H9 (cell line): ENCODE measurements around the gene DTWD2. TPM values are rescaled to one million over a fixed set of nuclear protein-coding genes. Genes with fewer than 3 reads are reported as not detected.

ENCODE experiments used
- DNase-seq: peaks from one replicate; pipeline ENCODE4 v3.0.0-alpha.2; 2017
- H2AFZ ChIP-seq: one replicate; pipeline ENCODE4 v1.6.1; 2013; ENCODE audit warnings: mild to moderate bottlenecking, low read length, control low read depth, moderate library complexity
- H2AK5ac ChIP-seq: 2 replicates; pipeline ENCODE4 v1.6.1; 2013; ENCODE audit warnings: low read length, control low read depth, mixed read lengths; ENCODE audit not compliant: insufficient read length
- H2BK120ac ChIP-seq: one replicate; pipeline ENCODE4 v1.6.1; 2013; ENCODE audit warnings: low read depth, mild to moderate bottlenecking, low read length, control low read depth, inconsistent platforms; ENCODE audit not compliant: poor library complexity, severe bottlenecking
- H2BK12ac ChIP-seq: 2 replicates; pipeline ENCODE4 v1.6.1; 2013; ENCODE audit warnings: low read length, control low read depth, mixed read lengths, low read depth; ENCODE audit not compliant: insufficient read length
- H2BK15ac ChIP-seq: 2 replicates; pipeline ENCODE4 v1.6.1; 2013; ENCODE audit warnings: low read depth, low read length, control low read depth
- H2BK20ac ChIP-seq: one replicate; pipeline ENCODE4 v1.6.1; 2013; ENCODE audit warnings: low read depth, mild to moderate bottlenecking, low read length, control low read depth, inconsistent platforms; ENCODE audit not compliant: poor library complexity, severe bottlenecking
- H2BK5ac ChIP-seq: 2 replicates; pipeline ENCODE4 v1.6.1; 2013; ENCODE audit warnings: low read length, control low read depth, mixed read lengths; ENCODE audit not compliant: insufficient read length
- H3K14ac ChIP-seq: 2 replicates; pipeline ENCODE4 v1.6.1; 2013; ENCODE audit warnings: low read length, control low read depth; ENCODE audit not compliant: insufficient read depth
- H3K18ac ChIP-seq: 2 replicates; pipeline ENCODE4 v1.6.1; 2013; ENCODE audit warnings: low read depth, mild to moderate bottlenecking, mixed read lengths, low read length, control low read depth; ENCODE audit not compliant: insufficient read length
- H3K23ac ChIP-seq: 2 replicates; pipeline ENCODE4 v1.6.1; 2013; ENCODE audit warnings: low read length, control low read depth, mixed read lengths, low read depth; ENCODE audit not compliant: insufficient read length
- H3K23me2 ChIP-seq: 2 replicates; pipeline ENCODE4 v1.6.1; 2013; ENCODE audit warnings: low read depth, mild to moderate bottlenecking, mixed read lengths, low read length, control low read depth; ENCODE audit not compliant: insufficient read length, poor library complexity, severe bottlenecking
- H3K27ac ChIP-seq: 2 replicates; pipeline ENCODE4 v1.5.1; 2013; ENCODE audit warnings: low read length, control low read depth, mixed read lengths, low read depth; ENCODE audit not compliant: insufficient read length
- H3K27me3 ChIP-seq: 2 replicates; pipeline ENCODE4 v1.6.1; 2013; ENCODE audit warnings: low read length, control low read depth, inconsistent platforms; ENCODE audit not compliant: insufficient read depth
- H3K4ac ChIP-seq: 2 replicates; pipeline ENCODE4 v1.6.1; 2013; ENCODE audit warnings: low read depth, mild to moderate bottlenecking, control low read depth, inconsistent platforms, low read length, moderate library complexity
- H3K4me1 ChIP-seq: 2 replicates; pipeline ENCODE4 v1.6.1; 2013; ENCODE audit warnings: low read length, control low read depth, inconsistent platforms; ENCODE audit not compliant: insufficient read depth
- H3K4me2 ChIP-seq: 2 replicates; pipeline ENCODE4 v1.6.1; 2013; ENCODE audit warnings: low read length, control low read depth, mixed read lengths; ENCODE audit not compliant: insufficient read length, insufficient read depth
- H3K56ac ChIP-seq: 2 replicates; pipeline ENCODE4 v1.6.1; 2013; ENCODE audit warnings: low read depth, mild to moderate bottlenecking, mixed read lengths, low read length, control low read depth; ENCODE audit not compliant: insufficient read length
- H3K79me1 ChIP-seq: 2 replicates; pipeline ENCODE4 v1.6.1; 2013; ENCODE audit warnings: low read depth, mild to moderate bottlenecking, moderate library complexity, low read length, control low read depth, inconsistent platforms; ENCODE audit not compliant: insufficient read depth, poor library complexity, severe bottlenecking
- H3K79me2 ChIP-seq: 2 replicates; pipeline ENCODE4 v1.6.1; 2013; ENCODE audit warnings: low read length, control low read depth, inconsistent platforms; ENCODE audit not compliant: insufficient read depth
- H3K9ac ChIP-seq: 2 replicates; pipeline ENCODE4 v1.6.1; 2013; ENCODE audit warnings: low read length, control low read depth, mixed read lengths; ENCODE audit not compliant: insufficient read length; ENCODE audit errors: extremely low read depth
- H3K9me3 ChIP-seq: one replicate; pipeline ENCODE4 v1.6.1; 2013; ENCODE audit warnings: low read depth, low read length, inconsistent platforms; ENCODE audit not compliant: control insufficient read depth
- H3T11ph ChIP-seq: one replicate; pipeline ENCODE4 v1.6.1; 2013; ENCODE audit warnings: mild to moderate bottlenecking, low read length, control low read depth, inconsistent platforms
- H4K20me1 ChIP-seq: one replicate; pipeline ENCODE4 v1.6.1; 2013; ENCODE audit not compliant: control insufficient read depth, insufficient read length, insufficient read depth
- H4K5ac ChIP-seq: 2 replicates; pipeline ENCODE4 v1.6.1; 2013; ENCODE audit warnings: low read depth, mild to moderate bottlenecking, mixed read lengths, low read length, control low read depth; ENCODE audit not compliant: insufficient read length
- H4K8ac ChIP-seq: replicated peaks from 2 replicates; pipeline ENCODE4 v1.6.1; 2013; ENCODE audit warnings: low read length, control low read depth, mixed read lengths, low read depth; ENCODE audit not compliant: insufficient read length
- H4K91ac ChIP-seq: 2 replicates; pipeline ENCODE4 v1.6.1; 2013; ENCODE audit warnings: low read depth, mild to moderate bottlenecking, moderate library complexity, mixed read lengths, low read length, control low read depth; ENCODE audit not compliant: insufficient read length
- H3K27ac Mint-ChIP-seq, 3 experiments: 2 replicates in 2 of 3; 3 replicates in 1 of 3; pipeline ENCODE4 v1.8.0; 2020 to 2021; ENCODE audit warnings: mixed read lengths in 3 of 3, mild to moderate bottlenecking in 1 of 3, moderate library complexity in 1 of 3
- H3K27me3 Mint-ChIP-seq: 2 replicates; pipeline ENCODE4 v1.8.0; 2021; ENCODE audit warnings: low read depth, mild to moderate bottlenecking, moderate library complexity, mixed read lengths
- H3K36me3 Mint-ChIP-seq, 3 experiments: 2 replicates in 2 of 3; 3 replicates in 1 of 3; pipeline ENCODE4 v1.8.0; 2020 to 2021; ENCODE audit warnings: low read depth in 3 of 3, mixed read lengths in 3 of 3; ENCODE audit not compliant: insufficient read depth in 1 of 3
- H3K4me1 Mint-ChIP-seq, 2 experiments: 2 replicates each; pipeline ENCODE4 v1.8.0; 2020; ENCODE audit warnings: mixed read lengths in 2 of 2
- H3K4me3 Mint-ChIP-seq, 2 experiments: 2 replicates in 1 of 2; 3 replicates in 1 of 2; pipeline ENCODE4 v1.8.0; 2020 to 2021; ENCODE audit warnings: mild to moderate bottlenecking in 2 of 2, mixed read lengths in 2 of 2, moderate library complexity in 1 of 2
- H3K9me3 Mint-ChIP-seq, 2 experiments: 2 replicates in 1 of 2; 3 replicates in 1 of 2; pipeline ENCODE4 v1.8.0; 2020; ENCODE audit warnings: mild to moderate bottlenecking in 2 of 2, mixed read lengths in 2 of 2, moderate library complexity in 1 of 2
- WGBS: extraction: QIAGEN DNeasy Blood & Tissue Kit; methylation state at CpG from one replicate; pipeline ENCODE4 v1.1.7; 2013; ENCODE audit warnings: missing lambda C conversion rate, low lambda C conversion rate, mixed read lengths; ENCODE audit not compliant: insufficient read length; ENCODE audit errors: extremely low coverage; 5-methylcytosine and 5-hydroxymethylcytosine counted together
- total RNA-seq: library from RNA; stranded (reverse); gene quantifications from 2 replicates; pipeline ENCODE4 v1.2.1, GENCODE V29; 2021
- TF ChIP-seq, protein P1 (sequence below): fragments of 200-600 bp; sonication (generic); conservative IDR thresholded peaks from 3 replicates; pipeline ENCODE4 v1.8.0; 2021; ENCODE audit warnings: antibody characterized with exemption, mild to moderate bottlenecking

DTWD2 gene
- total RNA-seq, 1 experiment from 2014 or later: 10.8 TPM

DNA sequence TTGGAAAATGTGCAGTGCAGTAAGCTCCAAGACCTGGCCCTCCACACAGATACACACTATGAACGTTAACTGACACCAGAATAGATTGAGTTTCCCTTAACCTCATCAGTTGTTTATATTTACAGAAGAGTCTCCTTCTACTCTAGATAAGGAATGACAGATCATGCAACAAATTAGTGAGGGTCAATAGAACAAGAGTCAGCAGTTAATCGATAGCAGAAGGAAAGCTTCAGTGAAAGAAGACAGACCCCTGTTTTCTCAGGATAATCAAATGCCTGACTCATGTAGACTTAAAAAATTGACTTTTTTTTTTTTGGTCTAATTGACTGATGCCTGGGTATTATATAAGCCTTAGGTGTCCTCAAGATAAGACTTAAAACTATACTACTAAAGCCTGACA lies 179.9 kb downstream of the DTWD2 start:
- no peaks in the 10 kb centered on the region for H3K27me3 ChIP-seq
- no peak overlapping the region for H2AFZ ChIP-seq
- TF ChIP-seq, protein P1, sequence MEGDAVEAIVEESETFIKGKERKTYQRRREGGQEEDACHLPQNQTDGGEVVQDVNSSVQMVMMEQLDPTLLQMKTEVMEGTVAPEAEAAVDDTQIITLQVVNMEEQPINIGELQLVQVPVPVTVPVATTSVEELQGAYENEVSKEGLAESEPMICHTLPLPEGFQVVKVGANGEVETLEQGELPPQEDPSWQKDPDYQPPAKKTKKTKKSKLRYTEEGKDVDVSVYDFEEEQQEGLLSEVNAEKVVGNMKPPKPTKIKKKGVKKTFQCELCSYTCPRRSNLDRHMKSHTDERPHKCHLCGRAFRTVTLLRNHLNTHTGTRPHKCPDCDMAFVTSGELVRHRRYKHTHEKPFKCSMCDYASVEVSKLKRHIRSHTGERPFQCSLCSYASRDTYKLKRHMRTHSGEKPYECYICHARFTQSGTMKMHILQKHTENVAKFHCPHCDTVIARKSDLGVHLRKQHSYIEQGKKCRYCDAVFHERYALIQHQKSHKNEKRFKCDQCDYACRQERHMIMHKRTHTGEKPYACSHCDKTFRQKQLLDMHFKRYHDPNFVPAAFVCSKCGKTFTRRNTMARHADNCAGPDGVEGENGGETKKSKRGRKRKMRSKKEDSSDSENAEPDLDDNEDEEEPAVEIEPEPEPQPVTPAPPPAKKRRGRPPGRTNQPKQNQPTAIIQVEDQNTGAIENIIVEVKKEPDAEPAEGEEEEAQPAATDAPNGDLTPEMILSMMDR: no peak
- no peaks in the 10 kb centered on the region for H4K20me1 ChIP-seq
- H2BK20ac ChIP-seq: no peak overlapping the region
- H2BK15ac ChIP-seq: no peak overlapping the region
- no peak overlapping the region for H2BK120ac ChIP-seq
- WGBS: no CpG with 5 or more reads among the region's 2 CpGs
- Mint-ChIP-seq H3K4me1 (peaks cover 3 to 5% of the 10 kb centered on the region in 2 experiments), H3K36me3 (0 out of 7 replicates have a peak, but pooled peaks cover 0 to 2% (median 0%) of the 10 kb centered on the region in 3 experiments), H3K4me3 (no peak overlapping the region), H3K27ac (no peak overlapping the region), H3K9me3 (peaks cover 6 to 12% of the 10 kb centered on the region in 2 experiments), H3K27me3 (no peaks in the 10 kb centered on the region)
- no peak overlapping the region for H2AK5ac ChIP-seq
- no peaks in the 10 kb centered on the region for H3K79me2 ChIP-seq
- H3K23me2 ChIP-seq: no peaks in the 10 kb centered on the region
- H3K23ac ChIP-seq: no peak overlapping the region
- DNase-seq: no peak
- no peaks in the 10 kb centered on the region for H3K9me3 ChIP-seq
- no peak overlapping the region for H2BK12ac ChIP-seq
- H3K79me1 ChIP-seq: no peaks in the 10 kb centered on the region
- no peak overlapping the region for H3K56ac ChIP-seq
- H3K14ac ChIP-seq: no peak overlapping the region
- H3K4me2 ChIP-seq: no peak overlapping the region
- H3K18ac ChIP-seq: no peak overlapping the region
- no peak overlapping the region for H3K27ac ChIP-seq
- H2BK5ac ChIP-seq: no peak overlapping the region
- H3K4me1 ChIP-seq: no peaks in the 10 kb centered on the region; the same call in 1 of the 2 replicates
- H4K91ac ChIP-seq: no peak overlapping the region
- no peak overlapping the region for H3K9ac ChIP-seq
- no peak overlapping the region for H3K4ac ChIP-seq
- H3T11ph ChIP-seq: no peak overlapping the region
- H4K8ac ChIP-seq: no peak overlapping the region
- H4K5ac ChIP-seq: no peak overlapping the region
